WTC11 (cell line): ENCODE data around the gene S100A2. TPM values are rescaled to one million over a fixed set of nuclear protein-coding genes. Genes with fewer than 3 reads are reported as not detected.

Source experiments
- ATAC-seq: fragments of 200-7000 bp; cut with Tn5 transposase; 2 replicates; pipeline ENCODE4 v1.10.0; 2021; ENCODE audit warnings: mild to moderate bottlenecking, moderate library complexity
- CTCF ChIA-PET: fragments of 300-600 bp; sonication (Branson Sonifier 250); formaldehyde crosslinking; loops from one replicate; lab custom pipeline; 2021; ENCODE audit warnings: antibody characterized with exemption; lab: Charles Lee
- POLR2A ChIA-PET: fragments of 350-600 bp; sonication (Branson Sonifier 250); formaldehyde crosslinking; loops from one replicate; lab custom pipeline; 2021; ENCODE audit warnings: antibody characterized with exemption; lab: Charles Lee
- DNase-seq: peaks from one replicate; pipeline ENCODE4 v3.0.0; 2021; ENCODE audit warnings: low spot score
- H3K27ac Mint-ChIP-seq: 2 replicates; pipeline ENCODE4 v1.8.0; 2021; ENCODE audit warnings: mixed read lengths
- H3K27me3 Mint-ChIP-seq: 2 replicates; pipeline ENCODE4 v1.8.0; 2021; ENCODE audit warnings: low read depth, mild to moderate bottlenecking, moderate library complexity, mixed read lengths
- H3K36me3 Mint-ChIP-seq: 2 replicates; pipeline ENCODE4 v1.8.0; 2021; ENCODE audit warnings: mixed read lengths
- H3K4me1 Mint-ChIP-seq: 2 replicates; pipeline ENCODE4 v1.8.0; 2022; ENCODE audit warnings: mixed read lengths
- H3K4me3 Mint-ChIP-seq: 2 replicates; pipeline ENCODE4 v1.8.0; 2021; ENCODE audit warnings: mild to moderate bottlenecking, moderate library complexity, mixed read lengths
- H3K9me3 Mint-ChIP-seq: 2 replicates; pipeline ENCODE4 v1.8.0; 2021; ENCODE audit warnings: mixed read lengths
- AR ChIP-seq: fragments of 250-450 bp; sonication (Bioruptor Pico); IDR thresholded peaks from 2 replicates; pipeline ENCODE4 v1.9.0; 2021; ENCODE audit warnings: mild to moderate bottlenecking
- CDX4 ChIP-seq: fragments of 250-450 bp; sonication (Bioruptor Pico); IDR thresholded peaks from 2 replicates; pipeline ENCODE4 v1.9.0; 2021; ENCODE audit warnings: moderate library complexity, mild to moderate bottlenecking, inconsistent platforms, borderline replicate concordance
- CREB1 ChIP-seq: sonication (generic); formaldehyde crosslinking; IDR thresholded peaks from 2 replicates; pipeline ENCODE4 v1.8.0; 2023; ENCODE audit warnings: mild to moderate bottlenecking, missing genetic modification reagents
- E2F5 ChIP-seq: sonication (generic); formaldehyde crosslinking; IDR thresholded peaks from 2 replicates; pipeline ENCODE4 v1.8.1; 2022; ENCODE audit warnings: mild to moderate bottlenecking, moderate library complexity, missing genetic modification reagents
- ERG ChIP-seq: fragments of 250-450 bp; sonication (Bioruptor Pico); IDR thresholded peaks from 2 replicates; pipeline ENCODE4 v1.8.0; 2021; ENCODE audit warnings: mild to moderate bottlenecking
- FOXK1 ChIP-seq: sonication (generic); formaldehyde crosslinking; IDR thresholded peaks from 2 replicates; pipeline ENCODE4 v1.8.0; 2022; ENCODE audit warnings: mild to moderate bottlenecking, moderate library complexity, missing genetic modification reagents
- GRHL2 ChIP-seq: fragments of 250-450 bp; sonication (Bioruptor Pico); IDR thresholded peaks from 2 replicates; pipeline ENCODE4 v1.8.0; 2022; ENCODE audit warnings: mild to moderate bottlenecking, moderate library complexity; ENCODE audit not compliant: insufficient replicate concordance, severe bottlenecking
- GTF2I ChIP-seq: fragments of 250-450 bp; sonication (Bioruptor Pico); conservative IDR thresholded peaks from 2 replicates; pipeline ENCODE4 v1.4.0; 2021; ENCODE audit warnings: mild to moderate bottlenecking
- HMGXB4 ChIP-seq: sonication (generic); formaldehyde crosslinking; IDR thresholded peaks from 2 replicates; pipeline ENCODE4 v1.8.1; 2023; ENCODE audit warnings: mild to moderate bottlenecking, moderate library complexity, missing genetic modification reagents
- MLX ChIP-seq: sonication (generic); formaldehyde crosslinking; IDR thresholded peaks from 2 replicates; pipeline ENCODE4 v1.8.1; 2023; ENCODE audit warnings: mild to moderate bottlenecking, missing genetic modification reagents, moderate library complexity
- NR1H2 ChIP-seq: sonication (generic); formaldehyde crosslinking; IDR thresholded peaks from 2 replicates; pipeline ENCODE4 v1.9.0; 2021; ENCODE audit warnings: mild to moderate bottlenecking, moderate library complexity, missing genetic modification reagents
- NR3C1 ChIP-seq: sonication (generic); formaldehyde crosslinking; conservative IDR thresholded peaks from 2 replicates; pipeline ENCODE4 v1.8.1; 2023; ENCODE audit warnings: low read depth, mild to moderate bottlenecking, missing genetic modification reagents
- PRRX2 ChIP-seq: fragments of 250-450 bp; sonication (Bioruptor Pico); IDR thresholded peaks from 2 replicates; pipeline ENCODE4 v1.8.0; 2021; ENCODE audit warnings: mild to moderate bottlenecking
- RORB ChIP-seq: fragments of 250-450 bp; sonication (Bioruptor Pico); IDR thresholded peaks from 2 replicates; pipeline ENCODE4 v1.9.0; 2021; ENCODE audit warnings: mild to moderate bottlenecking
- TCF7 ChIP-seq: sonication (generic); formaldehyde crosslinking; IDR thresholded peaks from 2 replicates; pipeline ENCODE4 v1.8.0; 2022; ENCODE audit warnings: mild to moderate bottlenecking, low read depth, missing genetic modification reagents, moderate library complexity
- ZNF232 ChIP-seq: sonication (generic); formaldehyde crosslinking; IDR thresholded peaks from 2 replicates; pipeline ENCODE4 v1.8.0; 2022; ENCODE audit warnings: mild to moderate bottlenecking, missing genetic modification reagents
- ZNF263 ChIP-seq: sonication (generic); formaldehyde crosslinking; IDR thresholded peaks from 2 replicates; pipeline ENCODE4 v1.8.1; 2022; ENCODE audit warnings: low read depth, mild to moderate bottlenecking, moderate library complexity, missing genetic modification reagents
- ZNF396 ChIP-seq: fragments of 250-450 bp; sonication (Bioruptor Pico); IDR thresholded peaks from 2 replicates; pipeline ENCODE4 v1.8.0; 2021; ENCODE audit warnings: mild to moderate bottlenecking, moderate library complexity, borderline replicate concordance
- ZNF512 ChIP-seq: sonication (generic); formaldehyde crosslinking; IDR thresholded peaks from 2 replicates; pipeline ENCODE4 v1.8.1; 2022; ENCODE audit warnings: missing genetic modification reagents, borderline replicate concordance
- ZNF532 ChIP-seq: fragments of 250-450 bp; sonication (Bioruptor Pico); IDR thresholded peaks from 2 replicates; pipeline ENCODE4 v1.9.0; 2021; ENCODE audit warnings: mild to moderate bottlenecking, borderline replicate concordance
- total RNA-seq: library from RNA; stranded (reverse); gene quantifications from 3 replicates; pipeline ENCODE4 v1.2.3, GENCODE V29; 2021

S100A2 gene
- total RNA-seq, 1 experiment from 2014 or later: 0.74 TPM

- H3K36me3 Mint-ChIP-seq: peaks cover 1% of the 10 kb centered on the region
- ATAC-seq: no peak
- no peak overlapping the region for H3K4me3 Mint-ChIP-seq
- peaks cover 30% of the 10 kb centered on the region for H3K4me1 Mint-ChIP-seq
- ChIA-PET CTCF (interaction anchor here (0.9 to 3.6 kb wide), 4 partner anchors 8 to 100 kb away, joined by 3 to 13 read pairs (median 4); partner anchors contain the start of genes S100A13 and S100A6), POLR2A (no interaction called here)
- peaks cover 2% of the 10 kb centered on the region for H3K27me3 Mint-ChIP-seq
- TF ChIP-seq ERG (CRISPR knock-in tag): no peak
- no peak for TF ChIP-seq ZNF396 (CRISPR knock-in tag)
- TF ChIP-seq NR1H2 (CRISPR knock-in tag): no peak
- TF ChIP-seq ZNF512 (CRISPR knock-in tag): no peak
- TF ChIP-seq GTF2I: no peak
- TF ChIP-seq GRHL2 (CRISPR knock-in tag): no peak
- TF ChIP-seq PRRX2: no peak
- TF ChIP-seq CREB1 (CRISPR knock-in tag): no peak
- no peak overlapping the region for H3K27ac Mint-ChIP-seq
- peaks cover 2% of the 10 kb centered on the region for H3K9me3 Mint-ChIP-seq
- DNase-seq: no peak
Observed at GRCh38 chr1:153527683-153528040, 38.0 kb downstream of the S100A2 start.

GRCh38 chr1:153527023-153527682, 38.5 kb downstream of the S100A2 start:
- DNase-seq: no peak
- CTCF ChIA-PET: interaction anchor here (0.9 to 3.6 kb wide), 5 partner anchors 9 to 100 kb away, joined by 3 to 15 read pairs (median 4); partner anchors contain the start of genes S100A13 and S100A6
- peak; percentile 69 for ATAC-seq
- Mint-ChIP-seq H3K4me1 (peaks cover 25% of the 10 kb centered on the region), H3K9me3 (peaks cover 6% of the 10 kb centered on the region), H3K36me3 (peaks cover 4% of the 10 kb centered on the region), H3K27me3 (peaks cover 7% of the 10 kb centered on the region), H3K27ac (no peak overlapping the region), H3K4me3 (no peak overlapping the region)
- POLR2A ChIA-PET: no interaction called here
- TF ChIP-seq RORB (CRISPR knock-in tag): no peak
- TF ChIP-seq AR (CRISPR knock-in tag): no peak
- TF ChIP-seq CDX4: no peak
- TF ChIP-seq ZNF263 (CRISPR knock-in tag): no peak
- no peak for TF ChIP-seq FOXK1
- no peak for TF ChIP-seq ZNF232 (CRISPR knock-in tag)
- TF ChIP-seq ZNF532 (CRISPR knock-in tag): no peak
- no peak for TF ChIP-seq E2F5 (CRISPR knock-in tag)
- no peak for TF ChIP-seq HMGXB4 (CRISPR knock-in tag)
- TF ChIP-seq TCF7 (CRISPR knock-in tag): no peak
- no peak for TF ChIP-seq MLX
- TF ChIP-seq NR3C1 (CRISPR knock-in tag): no peak
